Stomach smooth muscle (tissue), 2 donors: ENCODE results near the gene FOXA2.

ENCODE experiments used
- H3K27ac ChIP-seq: one replicate; pipeline ENCODE4 v1.7.0; 2013; ENCODE audit warnings: mild to moderate bottlenecking, low read length, inconsistent platforms
- H3K27me3 ChIP-seq, 2 donors: one replicate each; pipeline ENCODE4 v1.7.0; 2013; ENCODE audit warnings: low read length in 2 of 2; ENCODE audit not compliant: insufficient read depth in 2 of 2, control insufficient read depth in 1 of 2
- H3K36me3 ChIP-seq, 2 donors: one replicate each; pipeline ENCODE4 v1.7.0; 2013; ENCODE audit warnings: low read length in 2 of 2; ENCODE audit not compliant: control insufficient read depth in 2 of 2, insufficient read depth in 2 of 2
- H3K4me1 ChIP-seq: one replicate; pipeline ENCODE4 v1.7.0; 2013; ENCODE audit warnings: low read length; ENCODE audit not compliant: control insufficient read depth, insufficient read depth
- H3K4me3 ChIP-seq, 2 donors: one replicate each; pipeline ENCODE4 v1.7.0; 2013; ENCODE audit warnings: low read length in 2 of 2
- H3K9ac ChIP-seq, 2 donors: one replicate each; pipeline ENCODE4 v1.7.0; 2013; ENCODE audit warnings: low read length in 2 of 2, mild to moderate bottlenecking in 1 of 2
- H3K9me3 ChIP-seq, 2 donors: one replicate each; pipeline ENCODE4 v1.7.0; 2013; ENCODE audit warnings: low read length in 2 of 2; ENCODE audit not compliant: control insufficient read depth in 2 of 2
- donor health status: healthy.
- donor health status: Pancreatic carcinoma.

Gene FOXA2

GRCh38 chr20:22584522-22584921 lies at the start of gene FOXA2:
Gene FOXA2, minus strand, starts transcription at chr20:22584572. Its CDS starts 294 bp downstream, at chr20:22584278.
- no peak within 1 kb of the TSS for H3K27ac ChIP-seq
- H3K4me1 ChIP-seq, result peaks cover 14% of the 10 kb centered on the region
- no peaks in the 10 kb centered on the region for H3K9me3 ChIP-seq
- no peaks in the 10 kb centered on the region for H3K36me3 ChIP-seq
- peaks cover 59 to 77% of the 10 kb centered on the region in 2 donors for H3K27me3 ChIP-seq
- H3K4me3 ChIP-seq, result peak within 1 kb of the TSS in 1 of 2 donors; percentile 49
- no peak within 1 kb of the TSS for H3K9ac ChIP-seq

- no peaks in the 10 kb centered on the region for H3K36me3 ChIP-seq
- H3K27ac ChIP-seq, result no peak overlapping the region
- no peak overlapping the region for H3K9ac ChIP-seq
- H3K4me1 ChIP-seq, result no peaks in the 10 kb centered on the region
- peaks cover 0 to 4% of the 10 kb centered on the region in 2 donors for H3K9me3 ChIP-seq
- no peaks in the 10 kb centered on the region for H3K27me3 ChIP-seq
- H3K4me3 ChIP-seq, result no peak overlapping the region
These were observed 46.3 kb upstream of the FOXA2 start for GRCh38 chr20:22630701-22631100.

- Histone ChIP-seq H3K27me3 (no peaks in the 10 kb centered on the region), H3K27ac (no peak overlapping the region), H3K36me3 (no peaks in the 10 kb centered on the region), H3K4me1 (no peaks in the 10 kb centered on the region), H3K9ac (no peak overlapping the region), H3K9me3 (peaks cover 0 to 4% of the 10 kb centered on the region in 2 donors), H3K4me3 (no peak overlapping the region)
These were observed 45.6 kb upstream of the FOXA2 start for GRCh38 chr20:22629927-22630326.

- no peaks in the 10 kb centered on the region for H3K36me3 ChIP-seq
- H3K4me1 ChIP-seq, result no peaks in the 10 kb centered on the region
- no peak overlapping the region for H3K27ac ChIP-seq
- no peak overlapping the region for H3K4me3 ChIP-seq
- H3K9ac ChIP-seq, result no peak overlapping the region
- no peaks in the 10 kb centered on the region for H3K27me3 ChIP-seq
- H3K9me3 ChIP-seq, result peaks cover 0 to 4% of the 10 kb centered on the region in 2 donors
These were observed 45.1 kb upstream of the FOXA2 start for GRCh38 chr20:22629447-22629846.

- Histone ChIP-seq H3K36me3 (no peaks in the 10 kb centered on the region), H3K9me3 (peaks cover 0 to 4% of the 10 kb centered on the region in 2 donors), H3K4me1 (no peaks in the 10 kb centered on the region), H3K4me3 (no peak overlapping the region), H3K9ac (no peak overlapping the region), H3K27ac (no peak overlapping the region), H3K27me3 (no peaks in the 10 kb centered on the region)
These were observed 42.1 kb upstream of the FOXA2 start for GRCh38 chr20:22626496-22626895.

- Histone ChIP-seq H3K4me1 (no peaks in the 10 kb centered on the region), H3K27me3 (no peaks in the 10 kb centered on the region), H3K36me3 (no peaks in the 10 kb centered on the region), H3K4me3 (no peak overlapping the region), H3K27ac (no peak overlapping the region), H3K9me3 (peaks cover 0 to 4% of the 10 kb centered on the region in 2 donors), H3K9ac (no peak overlapping the region)
These were observed 38.8 kb upstream of the FOXA2 start for GRCh38 chr20:22623211-22623610.

- H3K4me3 ChIP-seq, result no peak overlapping the region
- H3K36me3 ChIP-seq, result no peaks in the 10 kb centered on the region
- no peaks in the 10 kb centered on the region for H3K9me3 ChIP-seq
- no peaks in the 10 kb centered on the region for H3K4me1 ChIP-seq
- no peak overlapping the region for H3K27ac ChIP-seq
- peaks cover 0 to 4% of the 10 kb centered on the region in 2 donors for H3K27me3 ChIP-seq
- H3K9ac ChIP-seq, result no peak overlapping the region
These were observed 36.0 kb upstream of the FOXA2 start for GRCh38 chr20:22620342-22620741.

- Histone ChIP-seq H3K36me3 (no peaks in the 10 kb centered on the region), H3K9me3 (no peaks in the 10 kb centered on the region), H3K4me1 (no peaks in the 10 kb centered on the region), H3K9ac (no peak overlapping the region), H3K4me3 (no peak overlapping the region), H3K27me3 (peaks cover 0 to 4% of the 10 kb centered on the region in 2 donors), H3K27ac (no peak overlapping the region)
These were observed 35.4 kb upstream of the FOXA2 start for GRCh38 chr20:22619806-22620205.

GRCh38 chr20:22619272-22619671 lies 34.9 kb upstream of the FOXA2 start:
- Histone ChIP-seq H3K9me3 (no peaks in the 10 kb centered on the region), H3K9ac (no peak overlapping the region), H3K4me3 (no peak overlapping the region), H3K4me1 (no peaks in the 10 kb centered on the region), H3K36me3 (no peaks in the 10 kb centered on the region), H3K27ac (no peak overlapping the region), H3K27me3 (peaks cover 4% of the 10 kb centered on the region in 2 donors)

GRCh38 chr20:22617160-22617559 lies 32.8 kb upstream of the FOXA2 start:
- Histone ChIP-seq H3K27me3 (peaks cover 4 to 9% of the 10 kb centered on the region in 2 donors), H3K4me1 (no peaks in the 10 kb centered on the region), H3K27ac (no peak overlapping the region)

GRCh38 chr20:22616551-22616950 lies 32.2 kb upstream of the FOXA2 start:
- Histone ChIP-seq H3K9ac (no peak overlapping the region), H3K4me1 (no peaks in the 10 kb centered on the region), H3K27me3 (peaks cover 5 to 9% of the 10 kb centered on the region in 2 donors), H3K36me3 (no peaks in the 10 kb centered on the region), H3K4me3 (no peak overlapping the region), H3K27ac (no peak overlapping the region), H3K9me3 (peaks cover 0 to 3% of the 10 kb centered on the region in 2 donors)

More at GRCh38 chr20:22617160-22617559, 32.8 kb upstream of the FOXA2 start:
- H3K4me3 ChIP-seq, result no peak overlapping the region
- H3K9ac ChIP-seq, result no peak overlapping the region
- no peaks in the 10 kb centered on the region for H3K36me3 ChIP-seq
- peaks cover 0 to 3% of the 10 kb centered on the region in 2 donors for H3K9me3 ChIP-seq
